Stimulated activated CD4-positive, alpha-beta T cell treated with anti-CD3 and anti-CD28 coated beads, Interleukin-2, amount 100 ng/mL, for 4 hours (primary cell): ENCODE results near the gene TMED10.
A peak's percentile ranks its signal among the peaks of the same experiment; 100 is the strongest.
"Not testable (repeated sequence)": the region's sequence is repeated elsewhere in the genome, so short reads cannot be mapped to it uniquely, and the experiment has no call there.

ENCODE experiments used
- DNase-seq: peaks from one replicate; pipeline ENCODE4 v3.0.0-alpha.2; 2020; ENCODE audit warnings: low read depth

TMED10 gene

DNA sequence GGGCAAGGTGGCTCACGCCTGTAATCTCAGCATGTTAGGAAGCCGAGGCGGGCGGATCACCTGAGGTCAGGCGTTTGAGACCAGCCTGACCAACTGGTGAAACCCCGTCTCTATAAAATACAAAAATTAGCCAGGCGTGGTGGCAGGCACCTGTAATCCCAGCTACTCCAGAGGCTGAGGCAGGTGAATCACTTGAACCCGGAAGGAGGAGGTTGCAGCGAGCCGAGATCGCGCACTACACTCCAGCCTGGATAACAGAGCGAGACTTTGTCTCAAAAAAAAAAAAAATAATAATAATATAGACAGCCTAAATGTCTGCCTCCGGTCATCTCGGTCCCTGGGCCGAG lies 49.0 kb downstream of the TMED10 start:
- not testable (repeated sequence) for DNase-seq

DNA sequence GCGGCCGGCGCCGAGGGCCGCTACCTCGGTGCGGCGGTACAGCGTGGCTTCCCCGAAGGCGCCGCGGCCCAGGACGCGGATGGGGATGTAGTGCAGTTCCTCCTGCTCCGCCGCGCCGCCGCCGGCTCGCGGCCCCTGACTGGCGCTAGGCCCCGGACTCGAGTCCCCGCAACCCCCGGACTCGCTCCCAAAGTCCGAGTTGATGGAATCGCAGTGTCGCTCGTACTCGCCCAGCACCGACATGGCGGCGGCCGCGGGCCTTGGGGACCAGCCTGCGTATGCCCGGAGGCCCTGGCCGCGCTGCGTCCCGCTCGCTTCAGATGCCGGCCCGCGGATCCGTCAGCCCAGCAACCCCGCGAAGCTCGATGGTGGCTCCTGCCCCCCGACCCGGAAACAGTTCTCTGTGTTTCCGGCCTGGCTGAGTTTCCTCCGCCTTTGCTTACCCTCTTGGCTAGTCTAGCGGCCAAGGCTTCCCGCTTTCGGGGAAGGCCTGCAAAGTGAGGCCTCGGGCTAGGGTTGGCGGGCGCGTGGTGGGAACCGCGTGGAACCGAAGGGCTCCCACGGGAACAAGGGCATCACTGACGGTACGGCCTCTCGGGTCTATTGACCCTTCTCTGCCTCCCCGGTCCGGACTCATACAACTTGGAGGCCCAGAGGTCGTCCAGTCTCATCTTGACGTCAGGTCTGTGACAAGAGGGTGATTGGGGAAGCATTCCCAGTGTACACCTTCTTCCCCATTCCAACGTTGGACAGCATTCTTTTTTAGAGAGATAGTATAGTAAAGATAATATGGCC lies 49.5 kb downstream of the TMED10 start, which contains the start of gene NEK9:
Gene NEK9 (minus strand): TSS at position 370 of the 795 bp plus-strand sequence. CDS start 127 bp downstream, at position 243.
- peak; percentile 77 for DNase-seq

DNA sequence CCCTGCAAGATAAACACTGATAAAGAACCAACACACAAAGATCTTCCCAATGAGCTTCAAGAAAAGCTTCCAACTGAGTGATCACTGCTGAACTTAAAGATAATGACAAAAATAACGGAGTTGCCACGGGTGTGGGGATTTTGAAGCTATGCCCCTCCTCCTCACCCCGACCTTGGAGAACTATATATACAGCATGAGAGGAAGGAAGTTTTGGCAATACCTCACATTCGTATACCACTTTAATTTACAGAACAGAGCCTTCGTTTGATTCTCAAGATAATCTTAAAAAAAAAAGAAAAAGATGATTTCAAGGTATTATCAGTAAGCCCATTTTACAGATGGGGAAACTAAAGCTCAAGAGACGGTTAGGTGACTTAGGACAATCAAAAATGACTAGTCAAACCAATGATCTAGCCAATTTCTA lies 50.3 kb downstream of the TMED10 start:
- DNase-seq = no peak

DNA sequence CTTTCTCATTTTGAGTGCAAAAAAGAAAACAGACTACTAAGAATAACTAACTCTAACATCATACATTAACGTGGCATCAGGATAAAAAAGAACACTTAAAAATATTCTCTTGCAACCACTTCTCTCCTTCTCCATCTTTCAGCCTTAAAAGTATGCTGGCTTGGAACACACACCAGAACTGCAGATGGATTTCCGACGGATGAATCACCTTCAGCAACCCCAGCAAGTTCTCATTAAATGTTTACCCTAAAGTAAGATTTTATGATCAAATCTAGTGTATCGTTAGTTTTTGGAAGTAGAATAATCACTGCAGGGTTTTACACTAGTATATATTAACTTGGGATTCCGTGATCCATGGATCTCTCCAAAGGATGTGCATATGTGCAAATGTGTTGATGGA lies 50.8 kb downstream of the TMED10 start:
- no peak for DNase-seq

DNA sequence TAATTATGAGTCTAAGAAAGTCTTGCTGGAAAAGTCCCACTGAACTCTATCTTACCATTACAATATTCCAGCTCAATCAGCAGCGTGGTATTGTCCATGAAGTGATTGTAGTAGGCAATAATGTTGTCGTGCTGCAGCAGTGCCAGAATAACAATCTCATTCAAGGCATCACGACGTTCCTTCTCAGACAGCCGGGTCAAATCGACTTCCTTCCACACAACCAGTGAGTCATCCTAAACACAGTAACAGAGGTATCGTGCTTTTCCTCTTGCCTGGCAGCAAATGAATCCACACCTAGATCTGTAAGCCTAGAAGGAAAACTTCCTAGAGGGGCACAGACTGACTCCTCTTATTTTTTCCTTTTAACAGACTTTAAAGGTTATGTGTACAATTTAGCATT lies 52.4 kb downstream of the TMED10 start:
- no peak for DNase-seq

DNA sequence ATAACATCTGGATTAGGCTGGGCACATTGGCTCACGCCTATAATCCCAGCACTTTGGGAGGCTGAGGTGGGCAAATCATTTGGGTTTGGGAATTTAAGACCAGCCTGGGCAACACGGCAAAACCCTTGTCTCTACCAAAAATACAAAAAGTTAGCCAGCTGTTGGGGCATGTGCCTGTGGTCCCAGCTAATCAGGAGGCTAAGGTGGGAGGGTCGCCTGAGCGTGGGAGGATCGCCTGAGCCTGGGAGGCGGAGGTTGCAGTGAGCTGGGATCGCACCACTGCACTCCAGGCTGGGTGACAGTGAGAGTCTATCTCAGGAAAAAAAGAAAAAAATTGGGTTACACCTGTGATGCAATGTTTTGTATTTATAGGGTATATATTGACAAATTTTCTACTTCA lies 54.9 kb downstream of the TMED10 start:
- no peak for DNase-seq

DNA sequence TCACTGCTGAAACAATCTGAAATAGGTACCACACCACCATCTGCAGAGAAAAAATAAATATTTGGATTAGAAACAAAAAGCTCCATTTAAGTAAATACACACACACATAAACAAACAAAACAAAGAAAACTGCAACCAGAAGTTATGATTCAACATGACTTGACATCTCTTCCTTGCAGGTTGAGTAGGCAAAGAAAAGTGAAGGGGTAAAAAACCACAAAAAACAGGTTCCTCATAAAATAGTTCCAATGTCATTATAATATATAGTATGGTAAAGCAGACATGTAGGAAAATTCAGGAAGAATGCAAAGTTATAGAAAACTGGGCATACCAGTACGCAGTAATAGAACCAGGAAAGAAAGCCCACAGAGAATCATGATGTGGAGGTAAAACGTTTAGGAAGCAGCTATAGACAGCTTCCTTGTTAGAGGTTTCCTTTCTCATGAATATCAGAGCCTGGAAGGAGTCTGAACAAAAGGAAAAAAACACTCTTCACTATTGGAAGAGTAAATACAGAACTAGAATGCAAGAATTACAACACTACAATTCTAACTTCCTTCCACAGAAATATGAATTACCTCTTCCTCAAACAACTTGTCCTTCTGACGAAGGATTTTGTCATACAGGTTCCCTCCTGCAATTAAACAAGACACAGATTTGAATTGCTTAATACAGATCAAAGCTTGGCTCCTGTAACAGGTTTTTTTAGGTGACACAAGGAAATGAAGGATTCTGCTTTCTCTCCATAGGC lies 55.7 kb downstream of the TMED10 start:
- no peak for DNase-seq

DNA sequence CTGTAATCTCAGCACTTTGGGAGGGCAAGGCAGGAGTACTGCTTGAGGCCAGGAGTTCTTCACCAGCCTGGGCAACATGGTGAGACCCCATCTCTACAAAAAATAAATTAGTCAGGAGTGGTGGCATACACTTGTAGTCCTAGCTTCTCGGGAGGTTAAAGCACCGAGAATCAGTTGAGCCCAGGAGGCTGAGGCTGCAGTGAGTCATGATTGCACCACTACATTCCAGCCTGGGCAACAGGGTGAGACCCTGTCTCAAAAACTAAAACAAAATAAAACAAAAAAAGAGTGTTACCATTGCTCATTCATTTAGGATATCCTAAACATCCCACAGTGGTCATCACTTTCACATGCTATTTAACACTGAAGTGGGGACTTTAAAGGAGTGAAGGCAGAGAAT lies 57.4 kb downstream of the TMED10 start:
- DNase-seq = no peak

DNA sequence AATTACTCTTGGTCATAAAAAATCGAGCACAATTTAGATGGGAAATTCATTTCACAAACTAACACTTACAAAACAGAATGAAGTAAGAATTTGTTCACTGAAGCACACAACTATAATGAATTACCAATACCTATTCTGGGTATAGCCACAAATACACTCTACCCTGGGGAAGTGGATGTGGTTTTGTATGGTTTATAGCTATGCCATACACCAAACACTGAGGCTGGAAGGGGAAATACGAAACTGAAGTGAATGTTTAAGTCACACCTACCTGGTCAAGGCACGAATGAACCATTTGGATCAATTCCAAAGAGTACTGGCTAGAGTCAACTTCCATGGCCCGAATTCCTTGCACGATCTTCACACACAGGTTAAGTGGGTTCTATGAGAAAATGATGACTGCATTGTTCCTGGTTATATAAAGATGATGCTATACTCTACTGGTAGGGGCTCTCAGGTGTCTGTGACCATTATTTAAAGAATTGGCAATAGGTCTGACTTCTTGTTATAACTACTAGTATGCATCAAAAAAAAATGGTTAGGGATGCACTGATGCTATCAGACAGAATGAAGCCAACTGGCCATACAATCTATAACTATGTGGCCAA lies 62.4 kb downstream of the TMED10 start:
- no peak for DNase-seq

DNA sequence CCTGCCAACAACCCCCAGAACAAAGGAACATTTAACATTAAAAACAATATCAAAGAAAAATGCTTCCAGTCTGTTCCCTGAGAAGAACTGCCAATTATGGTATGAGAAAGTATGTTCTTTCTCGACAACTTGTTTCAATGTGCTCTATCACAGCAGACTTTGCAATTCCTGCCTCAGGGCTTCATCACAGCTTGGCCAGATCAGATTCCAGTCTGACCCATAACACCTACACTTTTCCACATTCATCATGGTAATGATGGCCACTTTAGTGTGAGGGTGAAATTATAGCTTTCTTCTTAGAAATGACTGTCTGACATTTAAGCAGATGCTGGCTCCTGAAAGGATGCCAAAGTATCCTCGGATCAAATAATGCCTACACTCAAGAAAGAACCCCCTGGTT lies 66.5 kb downstream of the TMED10 start:
- no peak for DNase-seq

DNA sequence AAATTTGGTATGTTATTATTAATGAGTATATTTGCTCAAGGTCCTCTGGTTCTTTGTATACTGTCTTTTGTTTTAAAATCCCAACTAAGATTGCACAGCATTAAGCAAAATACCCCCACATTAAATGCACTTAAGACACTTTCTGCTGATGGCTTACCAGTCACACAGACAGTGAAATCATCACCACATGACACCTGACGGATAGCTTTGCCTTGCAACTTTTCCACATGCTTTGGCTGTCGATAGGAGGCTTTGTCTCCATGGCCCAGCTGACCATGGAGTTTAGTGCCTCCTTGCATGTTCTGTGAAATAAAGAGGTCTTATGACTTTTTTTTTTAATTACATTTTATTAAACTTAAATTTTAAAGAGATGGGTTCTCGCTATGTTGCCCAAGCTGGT lies 69.2 kb downstream of the TMED10 start:
- no peak for DNase-seq

DNA sequence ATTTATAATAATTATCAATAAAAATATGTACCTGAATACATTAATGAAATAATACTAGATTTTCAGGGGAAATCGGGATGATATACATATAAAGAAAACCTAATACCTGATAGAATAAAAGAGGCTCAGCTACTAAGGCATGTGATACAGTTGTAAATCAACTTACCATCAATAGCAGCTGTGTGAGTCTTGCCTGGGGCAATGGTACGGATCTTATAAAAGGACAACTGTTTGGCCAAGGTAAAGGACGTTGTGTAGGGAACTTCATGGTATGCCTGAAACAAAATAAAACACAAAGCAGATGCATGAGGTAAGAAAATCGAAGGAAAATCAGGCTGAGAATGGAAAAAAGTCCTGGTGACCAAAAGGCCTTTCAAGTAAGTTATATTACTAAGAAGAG lies 74.9 kb downstream of the TMED10 start:
- no peak for DNase-seq

DNA sequence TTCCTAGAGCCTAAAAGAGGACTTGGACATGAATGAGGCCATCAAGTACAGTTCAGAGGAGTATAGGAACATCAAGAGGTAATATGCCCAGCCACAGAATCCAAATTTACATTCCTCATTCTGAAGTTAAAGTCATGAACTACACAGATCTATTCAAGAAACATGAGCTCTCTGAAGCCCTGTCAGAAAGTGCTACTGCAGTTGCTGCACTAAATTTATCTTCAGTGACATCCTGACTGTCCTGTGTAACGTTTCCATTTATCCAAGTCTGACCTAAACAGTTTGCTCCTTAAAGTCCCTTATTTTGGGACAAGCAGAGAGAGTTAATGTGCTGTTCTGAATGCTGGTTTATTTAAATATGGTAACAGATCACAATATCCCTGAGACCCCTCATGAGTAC lies 77.7 kb downstream of the TMED10 start:
- no peak for DNase-seq

DNA sequence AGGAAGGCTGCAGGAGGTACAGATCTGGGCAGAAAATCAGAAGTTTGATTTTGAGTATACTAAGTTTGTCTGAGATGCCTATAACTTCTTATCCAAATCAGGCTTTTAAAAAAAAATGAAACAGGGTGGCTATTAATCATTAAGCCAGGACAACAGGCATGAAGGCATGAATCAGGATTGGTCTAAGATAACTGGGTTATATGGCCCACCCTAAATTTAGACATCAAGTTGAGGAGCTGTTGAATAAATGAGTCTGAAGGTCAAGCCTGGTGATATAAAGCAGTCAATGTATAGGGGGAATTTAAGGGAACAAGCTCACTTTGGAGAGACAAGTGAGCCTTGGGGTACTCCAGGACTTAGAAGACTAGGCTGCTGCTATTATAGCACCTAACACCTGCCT lies 78.2 kb downstream of the TMED10 start:
- no peak for DNase-seq

DNA sequence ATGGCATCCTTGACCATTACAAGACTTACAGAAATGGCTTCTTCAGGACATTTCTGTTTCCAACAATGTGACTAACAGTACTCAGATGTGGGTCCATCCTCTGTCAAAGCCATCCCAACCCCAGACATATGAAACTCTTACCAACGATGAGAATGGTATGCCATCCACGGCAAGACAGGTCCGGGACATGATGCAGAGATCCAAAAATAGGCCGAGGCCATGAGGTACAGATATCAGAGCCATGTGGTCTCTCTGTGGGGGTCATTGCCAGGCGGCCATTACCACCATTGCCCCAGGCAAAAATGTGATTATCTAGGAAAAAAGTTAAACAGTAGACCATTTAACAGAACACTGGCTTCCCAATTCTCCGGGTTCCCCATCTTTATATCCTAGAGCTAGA lies 79.5 kb downstream of the TMED10 start:
- no peak for DNase-seq

DNA sequence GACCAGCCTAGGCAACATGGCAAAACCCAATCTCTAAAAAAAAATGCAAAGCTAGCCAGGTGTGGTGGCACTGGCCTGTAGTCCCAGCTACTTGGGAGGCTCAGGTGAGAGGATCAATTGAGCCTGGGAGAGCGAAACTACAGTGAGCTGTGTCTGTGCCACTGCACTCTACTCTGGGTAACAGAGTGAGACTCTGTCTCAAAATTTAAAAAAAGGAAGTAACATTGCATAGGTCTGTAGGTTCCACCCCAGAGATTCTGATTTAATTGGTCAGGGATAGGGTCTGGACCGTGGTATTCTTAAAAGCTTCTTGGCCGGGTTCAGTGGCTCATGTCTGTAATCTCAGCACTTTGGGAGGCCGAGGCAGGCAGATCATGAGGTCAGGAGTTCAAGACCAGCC lies 80.7 kb downstream of the TMED10 start:
- no peak for DNase-seq

DNA sequence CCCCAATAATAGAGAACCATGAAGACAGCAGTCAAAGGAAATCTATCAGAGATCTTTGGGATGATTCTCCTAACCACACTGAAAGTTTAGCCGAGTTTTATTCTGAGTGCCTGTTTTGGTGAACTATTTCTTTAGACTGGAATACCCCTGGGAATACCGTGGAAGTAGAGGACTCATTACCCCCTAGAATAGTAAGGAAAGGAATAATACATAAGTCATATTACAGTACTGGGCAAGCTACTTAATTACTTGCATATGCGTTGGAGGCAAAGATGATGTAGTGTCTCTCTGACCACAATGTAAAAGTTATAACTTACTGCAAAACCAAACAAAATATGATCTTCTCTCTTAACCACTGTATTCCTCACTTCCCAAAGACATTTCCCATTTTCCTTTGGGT lies 81.5 kb downstream of the TMED10 start:
- no peak for DNase-seq

DNA sequence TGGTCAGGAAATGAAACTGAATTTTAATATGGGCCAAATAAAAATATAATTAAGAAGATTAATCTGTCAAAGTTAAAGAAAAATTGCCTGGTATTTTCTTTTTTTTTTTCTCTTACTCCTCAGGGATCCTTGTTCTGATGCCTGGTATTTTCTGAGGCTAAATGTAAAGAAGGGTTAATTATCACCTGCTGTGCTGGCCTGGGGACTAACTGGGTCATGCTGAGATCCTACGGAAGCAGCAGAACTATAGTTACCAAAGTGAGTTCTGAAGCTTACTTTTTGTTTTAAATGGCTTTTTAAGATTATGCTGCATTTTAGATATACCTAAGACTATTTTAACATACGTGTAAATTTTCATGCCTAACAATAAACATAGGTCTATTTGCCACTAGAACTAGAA lies 83.7 kb downstream of the TMED10 start:
- no peak for DNase-seq

DNA sequence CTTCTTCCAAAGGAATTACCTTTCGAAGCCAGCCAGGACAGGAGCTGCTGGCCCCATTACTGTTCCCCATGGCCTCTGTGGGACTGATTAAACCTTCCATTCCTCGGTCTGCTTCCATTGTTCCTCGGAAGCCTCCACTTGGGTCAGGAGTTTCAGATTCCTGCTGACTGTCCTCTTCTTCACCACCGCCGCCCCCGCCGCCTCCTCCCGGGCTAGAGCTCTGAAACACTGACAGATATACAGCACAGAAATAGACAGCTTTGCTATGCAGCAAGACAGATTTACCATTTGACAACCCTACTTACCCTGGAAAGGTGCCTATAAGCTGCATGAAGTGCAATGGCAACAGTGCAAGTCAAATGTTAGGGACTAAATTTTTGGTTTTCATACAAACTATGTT lies 85.2 kb downstream of the TMED10 start:
- no peak for DNase-seq

DNA sequence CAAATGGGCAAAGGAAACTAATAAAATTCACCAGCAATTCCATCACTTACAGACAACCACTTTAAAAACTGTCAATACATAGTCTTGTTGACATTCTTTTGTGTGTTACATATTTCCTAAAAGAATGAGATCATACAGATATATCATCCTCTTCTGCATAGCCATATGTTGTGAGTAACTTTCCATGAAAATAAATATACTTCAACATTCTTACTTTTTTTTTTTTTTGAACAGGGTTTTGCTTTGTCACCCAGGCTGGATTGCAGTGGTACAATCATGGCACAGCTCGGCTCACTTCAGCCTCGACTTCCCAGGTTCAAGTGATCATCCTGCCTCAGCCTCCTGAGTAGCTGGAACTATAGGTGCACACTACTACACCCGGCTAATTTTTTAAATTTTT lies 86.1 kb downstream of the TMED10 start:
- no peak for DNase-seq

DNA sequence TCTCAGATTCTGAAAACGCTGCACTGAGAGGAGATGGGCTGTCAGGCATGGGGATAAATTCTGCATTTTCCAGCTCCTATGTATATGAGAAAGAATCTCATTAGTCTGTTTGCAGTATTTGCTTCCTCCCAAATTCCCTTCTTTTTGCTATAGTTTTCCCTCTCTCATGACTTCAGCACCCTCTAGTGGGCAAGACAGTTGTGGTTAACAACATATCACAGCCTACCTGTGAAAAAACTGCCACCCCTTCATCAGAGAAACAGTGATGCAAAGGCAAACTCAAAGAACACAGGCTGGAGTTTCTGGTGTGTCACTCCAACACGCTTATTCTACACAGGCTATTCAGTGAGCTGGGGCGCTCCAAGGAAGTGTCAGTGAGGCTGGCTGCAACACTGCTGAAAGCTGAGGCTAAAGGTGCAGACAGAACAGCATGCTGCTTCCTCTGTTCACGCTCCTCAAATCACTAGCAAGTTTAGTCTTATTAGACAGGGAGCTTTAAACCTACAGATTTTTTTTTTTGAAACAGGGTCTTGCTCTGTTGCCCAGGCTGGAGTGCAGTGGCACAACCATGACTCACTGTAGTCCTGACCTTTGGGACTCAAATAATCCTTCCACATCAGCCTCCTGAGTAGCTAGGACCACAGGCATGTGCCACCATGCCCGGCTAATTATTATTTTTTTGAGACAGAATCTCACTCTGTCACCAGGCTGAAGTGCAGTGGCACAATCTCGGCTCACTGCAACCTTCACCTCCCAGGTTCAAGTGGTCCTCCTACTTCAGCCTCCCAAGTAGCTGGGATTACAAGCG lies 87.6 kb downstream of the TMED10 start:
- peak; percentile 34 for DNase-seq

DNA sequence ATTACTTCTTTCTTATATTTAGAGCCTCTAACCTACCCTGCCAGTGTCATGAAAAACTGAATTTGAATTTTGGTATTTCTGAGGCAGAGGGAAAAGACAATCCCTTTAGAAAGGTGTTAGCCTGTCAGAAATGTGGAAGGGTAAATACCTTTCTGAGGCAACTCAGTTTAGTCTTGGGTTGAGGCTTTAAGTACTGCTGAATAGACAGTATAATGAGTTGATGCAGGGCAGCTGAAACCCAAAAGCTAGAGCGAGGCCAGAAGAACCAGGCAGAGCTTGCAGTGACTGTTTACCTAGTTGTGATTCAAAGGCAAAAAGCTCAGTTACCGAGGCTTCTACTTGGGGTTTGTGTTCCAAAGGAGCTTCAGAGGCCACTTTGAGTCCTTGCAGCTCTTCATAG lies 88.3 kb downstream of the TMED10 start:
- DNase-seq = no peak
